Measurements from ENCODE around the gene CYP24A1.

- TF ChIP-seq BCL11A (IDR thresholded peaks at IDR 0.05; ENCODE audit: low read depth in 2 of 2, low read length in 2 of 2): no peak
- TF ChIP-seq KDM1A (IDR thresholded peaks at IDR 0.05; ENCODE audit: borderline replicate concordance, low read length): no peak
- TF ChIP-seq CTCF (IDR thresholded peaks at IDR 0.05; ENCODE audit: control extremely low read depth in 1 of 3, insufficient read depth in 1 of 3, low read depth in 1 of 3, low read length in 3 of 3): no peak
- TF ChIP-seq EZH2 (IDR thresholded peaks at IDR 0.05; ENCODE audit: low read depth, low read length, severe bottlenecking): no peak
- no peak for TF ChIP-seq SP2 (IDR thresholded peaks at IDR 0.05; ENCODE audit: low read length)
- TF ChIP-seq CEBPB (IDR thresholded peaks at IDR 0.05; ENCODE audit: low read depth, low read length): no peak
- TF ChIP-seq POLR2A (IDR thresholded peaks at IDR 0.05; ENCODE audit: control extremely low read depth in 1 of 2, low read depth in 2 of 2, low read length in 2 of 2): no peak
- TF ChIP-seq CHD1 (IDR thresholded peaks at IDR 0.05; ENCODE audit: low read depth, low read length): no peak
- TF ChIP-seq NANOG (IDR thresholded peaks at IDR 0.05; ENCODE audit: insufficient read depth, low read depth, low read length, poor library complexity, severe bottlenecking): no peak
- TF ChIP-seq POLR2AphosphoS5 (IDR thresholded peaks at IDR 0.05; ENCODE audit: low read depth, low read length): no peak
- TF ChIP-seq JUND (IDR thresholded peaks at IDR 0.05; ENCODE audit: low read length): no peak
- no peak for TF ChIP-seq GABPA (IDR thresholded peaks at IDR 0.05; ENCODE audit: borderline replicate concordance, insufficient read depth, low read length)
- TF ChIP-seq EGR1 (IDR thresholded peaks at IDR 0.05; ENCODE audit: borderline replicate concordance, low read depth, low read length): no peak
Observed at GRCh38 chr20:54177378-54177777, 3.6 kb upstream of the CYP24A1 start.
